IMR-90 (cell line): ENCODE measurements around the gene BRD4. TPM values are rescaled to one million over a fixed set of nuclear protein-coding genes. Genes with fewer than 3 reads are reported as not detected.
A peak's percentile ranks its signal among the peaks of the same experiment; 100 is the strongest.

Source experiments
- ATAC-seq: fragments of 200-7000 bp; cut with Tn5 transposase; 2 replicates; pipeline ENCODE4 v1.9.1; 2020; ENCODE audit warnings: low read depth, mild to moderate bottlenecking, moderate library complexity
- BruUV-seq: library from RNA; stranded (reverse); fragments of 400-500 nt; replicated peaks from 2 replicates; lab custom pipeline; 2021; lab: Mats Ljungman, UMichigan
- CTCF ChIA-PET: fragments of 300-600 bp; formaldehyde crosslinking; extraction: SDS; loops from one replicate; lab custom pipeline; 2021; ENCODE audit warnings: antibody characterized with exemption; lab: Yijun Ruan, JAX
- POLR2A ChIA-PET: fragments of 300-600 bp; sonication (Branson Sonifier 250); formaldehyde crosslinking; loops from one replicate; lab custom pipeline; 2022; ENCODE audit warnings: antibody characterized with exemption; ENCODE audit not compliant: unreplicated experiment; lab: Charles Lee
- DNase-seq: peaks from one replicate; pipeline ENCODE4 v3.0.0; 2013
- H2AFZ ChIP-seq: replicated peaks from 2 replicates; pipeline ENCODE3; 2013; ENCODE audit warnings: low read length, mild to moderate bottlenecking; ENCODE audit not compliant: poor library complexity
- H2AK5ac ChIP-seq: 2 replicates; pipeline ENCODE4 v1.6.1; 2013; ENCODE audit warnings: low read depth, low read length, inconsistent platforms
- H2AK9ac ChIP-seq: replicated peaks from 2 replicates; pipeline ENCODE3; 2013; ENCODE audit warnings: mild to moderate bottlenecking, low read depth, low read length, moderate library complexity; ENCODE audit not compliant: poor library complexity
- H2BK120ac ChIP-seq: 2 replicates; pipeline ENCODE4 v1.6.1; 2013; ENCODE audit warnings: low read depth, low read length, inconsistent platforms
- H2BK15ac ChIP-seq: 3 replicates; pipeline ENCODE4 v1.6.1; 2013; ENCODE audit warnings: low read depth, low read length, inconsistent platforms
- H2BK20ac ChIP-seq: 2 replicates; pipeline ENCODE4 v1.6.1; 2013; ENCODE audit warnings: low read depth, mild to moderate bottlenecking, inconsistent platforms, low read length, moderate library complexity
- H2BK5ac ChIP-seq: 2 replicates; pipeline ENCODE4 v1.6.1; 2013; ENCODE audit warnings: mild to moderate bottlenecking, low read depth, low read length, inconsistent platforms; ENCODE audit not compliant: poor library complexity, severe bottlenecking
- H3K14ac ChIP-seq: replicated peaks from 2 replicates; pipeline ENCODE4 v1.6.1; 2013; ENCODE audit warnings: low read depth, low read length, inconsistent platforms
- H3K18ac ChIP-seq: 2 replicates; pipeline ENCODE4 v1.6.1; 2013; ENCODE audit warnings: low read depth, low read length, control low read depth
- H3K23ac ChIP-seq: 2 replicates; pipeline ENCODE4 v1.6.1; 2013; ENCODE audit warnings: low read depth, low read length, inconsistent platforms
- H3K27ac ChIP-seq: 2 replicates; pipeline ENCODE4 v1.5.1; 2013; ENCODE audit warnings: mild to moderate bottlenecking, control low read depth, low read length; ENCODE audit not compliant: insufficient read depth
- H3K27me3 ChIP-seq: 2 replicates; pipeline ENCODE4 v1.6.1; 2013; ENCODE audit warnings: low read length; ENCODE audit not compliant: control insufficient read depth, insufficient read depth
- H3K36me3 ChIP-seq: 2 replicates; pipeline ENCODE4 v1.6.1; 2013; ENCODE audit warnings: low read length, mixed read lengths; ENCODE audit not compliant: control insufficient read depth, insufficient read depth
- H3K4ac ChIP-seq: 2 replicates; pipeline ENCODE4 v1.6.1; 2013; ENCODE audit warnings: low read depth, low read length, inconsistent platforms
- H3K4me1 ChIP-seq: 2 replicates; pipeline ENCODE4 v1.6.1; 2013; ENCODE audit warnings: low read length, mixed read lengths; ENCODE audit not compliant: control insufficient read depth, insufficient read depth
- H3K4me2 ChIP-seq: 2 replicates; pipeline ENCODE4 v1.6.1; 2013; ENCODE audit warnings: low read depth, mild to moderate bottlenecking, control low read depth, low read length, moderate library complexity
- H3K4me3 ChIP-seq: 2 replicates; pipeline ENCODE4 v1.5.1; 2013; ENCODE audit warnings: low read depth, mild to moderate bottlenecking, control low read depth, low read length, moderate library complexity; ENCODE audit not compliant: insufficient read depth
- H3K56ac ChIP-seq: 2 replicates; pipeline ENCODE4 v1.6.1; 2013; ENCODE audit warnings: low read length, inconsistent platforms; ENCODE audit not compliant: insufficient read depth; ENCODE audit errors: extremely low read depth
- H3K79me1 ChIP-seq, 2 experiments: 2 replicates each; pipeline ENCODE4 v1.6.1; 2013; ENCODE audit warnings: low read length in 2 of 2, inconsistent platforms in 1 of 2, low read depth in 1 of 2
- H3K9ac ChIP-seq: 2 replicates; pipeline ENCODE4 v1.6.1; 2013; ENCODE audit warnings: low read depth, low read length, control low read depth
- H3K9me1 ChIP-seq: 2 replicates; pipeline ENCODE4 v1.6.1; 2013; ENCODE audit warnings: low read length, inconsistent platforms; ENCODE audit not compliant: insufficient read depth
- H3K9me3 ChIP-seq: 2 replicates; pipeline ENCODE4 v1.6.1; 2013; ENCODE audit warnings: low read length; ENCODE audit not compliant: control insufficient read depth, insufficient read depth
- H4K20me1 ChIP-seq: 2 replicates; pipeline ENCODE4 v1.6.1; 2013; ENCODE audit warnings: low read length, inconsistent platforms; ENCODE audit not compliant: insufficient read depth
- H4K5ac ChIP-seq: 2 replicates; pipeline ENCODE4 v1.6.1; 2013; ENCODE audit warnings: mild to moderate bottlenecking, low read depth, low read length, control low read depth
- H4K8ac ChIP-seq, 2 experiments: 2 replicates each; pipeline ENCODE4 v1.6.1; 2013; ENCODE audit warnings: low read depth in 2 of 2, low read length in 2 of 2, control low read depth in 1 of 2, inconsistent platforms in 1 of 2
- H4K91ac ChIP-seq: 2 replicates; pipeline ENCODE4 v1.6.1; 2013; ENCODE audit warnings: low read depth, low read length, inconsistent platforms; ENCODE audit not compliant: insufficient read depth
- BHLHE40 ChIP-seq: fragments of 150-350 bp; IDR thresholded peaks from 2 replicates; pipeline ENCODE4 v1.6.1; 2016; ENCODE audit warnings: mild to moderate bottlenecking, low read depth, low read length
- CEBPB ChIP-seq: IDR thresholded peaks from 2 replicates; pipeline ENCODE4 v1.6.1; 2012; ENCODE audit warnings: low read depth, low read length, improper control_type of control experiment
- WGBS, 2 experiments: methylation state at CpG; one replicate each; pipeline versions ENCODE4 v1.1.5 to v1.1.7; 2013; ENCODE audit warnings: missing lambda C conversion rate in 2 of 2; ENCODE audit not compliant: insufficient read length in 1 of 2; ENCODE audit errors: extremely low coverage in 2 of 2; 5-methylcytosine and 5-hydroxymethylcytosine counted together
- dilution Hi-C: fragments of 300-500 bp; cut with HindIII; formaldehyde crosslinking; loops from one replicate; pipeline ENCODE4 v1.14.3; 2018; ENCODE audit warnings: low sequenced_read_pairs; ENCODE audit not compliant: unreplicated experiment
- in situ Hi-C: fragments of 300-500 bp; cut with MboI; formaldehyde crosslinking; loops from 3 replicates; pipeline ENCODE4 v1.14.3; 2019; ENCODE audit warnings: low sequenced_read_pairs, inconsistent platforms, mixed read lengths
- intact Hi-C: fragments of 100-400 bp; cut with micrococcal nuclease; formaldehyde crosslinking; loops from 2 replicates; pipeline ENCODE4 v1.10.0; 2022
- polyA plus RNA-seq, 3 experiments: library from polyadenylated mRNA; depleted of rRNA; stranded (reverse); fragments of >200 nt; gene quantifications; 2 replicates each; pipeline ENCODE4 v1.2.3, GENCODE V29; 2012; ENCODE audit warnings: low replicate concordance in 1 of 3
- total RNA-seq: library from RNA; depleted of rRNA; stranded (reverse); fragments of >200 nt; gene quantifications from 2 replicates; pipeline ENCODE4 v1.2.3, GENCODE V29; 2012
- TF ChIP-seq, protein P1 (sequence below): conservative IDR thresholded peaks from 2 replicates; pipeline ENCODE4 v1.5.1; 2012; ENCODE audit warnings: mild to moderate bottlenecking, low read depth, low read length, improper control_type of control experiment

BRD4 gene
- total and polyA plus RNA-seq, 2 of the 4 experiments (the other 2 are of a cell fraction), result 7.0 to 21.1 TPM

GRCh38 chr19:15293781-15294491, 38.4 kb downstream of the BRD4 start:
- peaks cover 99% of the 10 kb centered on the region for H4K20me1 ChIP-seq
- 52% methylated on average over 3 of the region's 10 CpGs; no CpG with 5 or more reads in 1 of the 2 experiments for WGBS, 2 experiments
- H3K27ac ChIP-seq, result peak overlapping the region; percentile 24; the same call in 1 of the 2 replicates
- no peak overlapping the region for H3K56ac ChIP-seq
- no peak overlapping the region for H2AK9ac ChIP-seq
- H3K4me1 ChIP-seq, result peaks cover 57% of the 10 kb centered on the region
- peaks cover 59% of the 10 kb centered on the region for H3K9me1 ChIP-seq
- peak overlapping the region; percentile 46; the same call in 1 of the 2 replicates for H4K5ac ChIP-seq
- dilution Hi-C loops (no loop called here), in situ Hi-C loops (no loop called here), intact Hi-C loops (loop anchor here (5.0 kb wide), 1 partner anchor 33 kb away; no protein-coding TSS in a partner anchor)
- POLR2A ChIA-PET, result no interaction called here
- peak overlapping the region; percentile 78 for H3K4me2 ChIP-seq
- no peak overlapping the region for H3K9ac ChIP-seq
- peak; percentile 66 for DNase-seq
- no peaks in the 10 kb centered on the region for H3K27me3 ChIP-seq
- TF ChIP-seq, protein P1, sequence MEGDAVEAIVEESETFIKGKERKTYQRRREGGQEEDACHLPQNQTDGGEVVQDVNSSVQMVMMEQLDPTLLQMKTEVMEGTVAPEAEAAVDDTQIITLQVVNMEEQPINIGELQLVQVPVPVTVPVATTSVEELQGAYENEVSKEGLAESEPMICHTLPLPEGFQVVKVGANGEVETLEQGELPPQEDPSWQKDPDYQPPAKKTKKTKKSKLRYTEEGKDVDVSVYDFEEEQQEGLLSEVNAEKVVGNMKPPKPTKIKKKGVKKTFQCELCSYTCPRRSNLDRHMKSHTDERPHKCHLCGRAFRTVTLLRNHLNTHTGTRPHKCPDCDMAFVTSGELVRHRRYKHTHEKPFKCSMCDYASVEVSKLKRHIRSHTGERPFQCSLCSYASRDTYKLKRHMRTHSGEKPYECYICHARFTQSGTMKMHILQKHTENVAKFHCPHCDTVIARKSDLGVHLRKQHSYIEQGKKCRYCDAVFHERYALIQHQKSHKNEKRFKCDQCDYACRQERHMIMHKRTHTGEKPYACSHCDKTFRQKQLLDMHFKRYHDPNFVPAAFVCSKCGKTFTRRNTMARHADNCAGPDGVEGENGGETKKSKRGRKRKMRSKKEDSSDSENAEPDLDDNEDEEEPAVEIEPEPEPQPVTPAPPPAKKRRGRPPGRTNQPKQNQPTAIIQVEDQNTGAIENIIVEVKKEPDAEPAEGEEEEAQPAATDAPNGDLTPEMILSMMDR, result no peak
- TF ChIP-seq CEBPB (peak; percentile 93), BHLHE40 (peak; percentile 61)
- H4K8ac ChIP-seq, result peak overlapping the region in 1 of 2 experiments; percentile 14; a peak in 1 of 4 replicates
- BruUV-seq, result no TSS peak
- H4K91ac ChIP-seq, result no peak overlapping the region
- CTCF ChIA-PET, result no interaction called here
- 0 out of 2 replicates have a peak overlapping the region, but pooled peaks have one; percentile 39 for H2AK5ac ChIP-seq
- no peak overlapping the region for H2BK15ac ChIP-seq
- H2BK5ac ChIP-seq, result peak overlapping the region; percentile 7
- H3K18ac ChIP-seq, result peak overlapping the region; percentile 68
- peaks cover 3 to 89% of the 10 kb centered on the region in 2 experiments; a peak in 3 of 4 replicates for H3K79me1 ChIP-seq
- H3K23ac ChIP-seq, result peak overlapping the region; percentile 66
- peak overlapping the region; percentile 33; the same call in 1 of the 2 replicates for H2BK20ac ChIP-seq
- ATAC-seq, result peak; percentile 30
- H3K9me3 ChIP-seq, result no peaks in the 10 kb centered on the region
- H3K14ac ChIP-seq, result peak overlapping the region; percentile 51; the same call in 1 of the 2 replicates
- H3K36me3 ChIP-seq, result peaks cover 1% of the 10 kb centered on the region; the same call in 1 of the 2 replicates
- no peak overlapping the region for H3K4me3 ChIP-seq
- no peak overlapping the region for H2AFZ ChIP-seq
- 0 out of 2 replicates have a peak overlapping the region, but pooled peaks have one; percentile 12 for H2BK120ac ChIP-seq
- H3K4ac ChIP-seq, result peak overlapping the region; percentile 8; the same call in 1 of the 2 replicates
